Measurements from ENCODE around the gene SLC34A2. TPM values are rescaled to one million over a fixed set of nuclear protein-coding genes. Genes with fewer than 3 reads are reported as not detected.
"Not testable (repeated sequence)": the region's sequence is repeated elsewhere in the genome, so short reads cannot be mapped to it uniquely, and the experiment has no call there.

The SLC34A2 gene
- total RNA-seq, 2 donors from 2014 or later, result not detected

GRCh38 chr4:25638806-25639205 is 16.8 kb upstream of the SLC34A2 start:
- Mint-ChIP-seq H3K9me3 (no peaks in the 10 kb centered on the region), H3K27me3 (ENCODE audit: low read depth) (no peaks in the 10 kb centered on the region), H3K27ac (no peak overlapping the region), H3K4me1 (ENCODE audit: low read depth) (no peaks in the 10 kb centered on the region), H3K36me3 (ENCODE audit: insufficient read depth in 2 of 2) (no peaks in the 10 kb centered on the region), H3K4me3 (no peak overlapping the region)
- DNase-seq, result no peak
- no peak for ATAC-seq (replicated peaks in 1 of 2)

- H3K27ac Mint-ChIP-seq, result no peak overlapping the region
- DNase-seq, result no peak
- H3K27me3 Mint-ChIP-seq (ENCODE audit: low read depth), result peaks cover 16% of the 10 kb centered on the region
- H3K9me3 Mint-ChIP-seq, result no peaks in the 10 kb centered on the region
- H3K36me3 Mint-ChIP-seq (ENCODE audit: insufficient read depth in 2 of 2), result no peaks in the 10 kb centered on the region
- no peak for ATAC-seq (replicated peaks in 1 of 2)
- no peak overlapping the region for H3K4me3 Mint-ChIP-seq
- peaks cover 4% of the 10 kb centered on the region for H3K4me1 Mint-ChIP-seq (ENCODE audit: low read depth)
Measured at GRCh38 chr4:25650311-25650710, 5.3 kb upstream of the SLC34A2 start.

GRCh38 chr4:25651682-25652081 is 4.0 kb upstream of the SLC34A2 start:
- H3K27me3 Mint-ChIP-seq (ENCODE audit: low read depth), result peaks cover 26% of the 10 kb centered on the region
- no peaks in the 10 kb centered on the region for H3K9me3 Mint-ChIP-seq

GRCh38 chr4:25654031-25654970 is 1.4 kb upstream of the SLC34A2 start:
- no peak overlapping the region for H3K27ac Mint-ChIP-seq
- ATAC-seq (replicated peaks in 1 of 2), result no peak
- no peak for DNase-seq

More at GRCh38 chr4:25651682-25652081, 4.0 kb upstream of the SLC34A2 start:
- H3K27ac Mint-ChIP-seq, result no peak overlapping the region
- no peak overlapping the region for H3K4me3 Mint-ChIP-seq
- no peak for DNase-seq
- no peak for ATAC-seq (replicated peaks in 1 of 2)
- H3K4me1 Mint-ChIP-seq (ENCODE audit: low read depth), result peaks cover 4% of the 10 kb centered on the region
- H3K36me3 Mint-ChIP-seq (ENCODE audit: insufficient read depth in 2 of 2), result no peaks in the 10 kb centered on the region

GRCh38 chr4:25656031-25656430 is 380 bp downstream of the SLC34A2 start:
- H3K27me3 Mint-ChIP-seq (ENCODE audit: low read depth), result peaks cover 31% of the 10 kb centered on the region
- no peak for ATAC-seq (replicated peaks in 1 of 2)
- no peaks in the 10 kb centered on the region for H3K36me3 Mint-ChIP-seq (ENCODE audit: insufficient read depth in 2 of 2)
- no peaks in the 10 kb centered on the region for H3K9me3 Mint-ChIP-seq
- no peak overlapping the region for H3K4me3 Mint-ChIP-seq
- DNase-seq, result no peak
- peaks cover 4% of the 10 kb centered on the region for H3K4me1 Mint-ChIP-seq (ENCODE audit: low read depth)
- no peak overlapping the region for H3K27ac Mint-ChIP-seq

More at GRCh38 chr4:25654031-25654970, 1.4 kb upstream of the SLC34A2 start:
- Mint-ChIP-seq H3K4me1 (ENCODE audit: low read depth) (peaks cover 4% of the 10 kb centered on the region), H3K9me3 (no peaks in the 10 kb centered on the region), H3K27me3 (ENCODE audit: low read depth) (peaks cover 31% of the 10 kb centered on the region), H3K36me3 (ENCODE audit: insufficient read depth in 2 of 2) (no peaks in the 10 kb centered on the region), H3K4me3 (no peak overlapping the region)

GRCh38 chr4:25658357-25658771 is 2.7 kb downstream of the SLC34A2 start:
- H3K27me3 Mint-ChIP-seq (ENCODE audit: low read depth), result peaks cover 31% of the 10 kb centered on the region
- H3K4me3 Mint-ChIP-seq, result no peak overlapping the region
- H3K27ac Mint-ChIP-seq, result no peak overlapping the region
- no peaks in the 10 kb centered on the region for H3K36me3 Mint-ChIP-seq (ENCODE audit: insufficient read depth in 2 of 2)
- no peaks in the 10 kb centered on the region for H3K9me3 Mint-ChIP-seq
- H3K4me1 Mint-ChIP-seq (ENCODE audit: low read depth), result peaks cover 4% of the 10 kb centered on the region
- ATAC-seq (replicated peaks in 1 of 2) (no peak), DNase-seq (no peak)

GRCh38 chr4:25658777-25659176 is 3.1 kb downstream of the SLC34A2 start:
- Mint-ChIP-seq H3K36me3 (ENCODE audit: insufficient read depth in 2 of 2) (no peaks in the 10 kb centered on the region), H3K4me1 (ENCODE audit: low read depth) (peaks cover 4% of the 10 kb centered on the region), H3K9me3 (no peaks in the 10 kb centered on the region), H3K27ac (no peak overlapping the region), H3K4me3 (no peak overlapping the region), H3K27me3 (ENCODE audit: low read depth) (peaks cover 29% of the 10 kb centered on the region)
- ATAC-seq (replicated peaks in 1 of 2) (no peak), DNase-seq (no peak)

- H3K27me3 Mint-ChIP-seq (ENCODE audit: low read depth); H3K9me3 Mint-ChIP-seq; ATAC-seq (replicated peaks in 1 of 2); H3K4me1 Mint-ChIP-seq (ENCODE audit: low read depth); H3K27ac Mint-ChIP-seq; H3K36me3 Mint-ChIP-seq (ENCODE audit: insufficient read depth in 2 of 2); H3K4me3 Mint-ChIP-seq; DNase-seq: not testable (repeated sequence)
Measured at GRCh38 chr4:25661441-25661840, 5.8 kb downstream of the SLC34A2 start.

- Mint-ChIP-seq H3K27me3 (ENCODE audit: low read depth) (no peaks in the 10 kb centered on the region), H3K4me1 (ENCODE audit: low read depth) (no peaks in the 10 kb centered on the region), H3K9me3 (no peaks in the 10 kb centered on the region), H3K27ac (no peak overlapping the region), H3K36me3 (ENCODE audit: insufficient read depth in 2 of 2) (no peaks in the 10 kb centered on the region), H3K4me3 (no peak overlapping the region)
- DNase-seq (no peak), ATAC-seq (replicated peaks in 1 of 2) (no peak)
Measured at GRCh38 chr4:25662306-25662705, 6.7 kb downstream of the SLC34A2 start.

- Mint-ChIP-seq H3K27me3 (ENCODE audit: low read depth) (no peaks in the 10 kb centered on the region), H3K9me3 (no peaks in the 10 kb centered on the region), H3K4me1 (ENCODE audit: low read depth) (no peaks in the 10 kb centered on the region), H3K36me3 (ENCODE audit: insufficient read depth in 2 of 2) (no peaks in the 10 kb centered on the region), H3K4me3 (no peak overlapping the region), H3K27ac (no peak overlapping the region)
- DNase-seq (no peak), ATAC-seq (replicated peaks in 1 of 2) (no peak)
Measured at GRCh38 chr4:25663781-25664180, 8.1 kb downstream of the SLC34A2 start.

- ATAC-seq (replicated peaks in 1 of 2), result no peak
- Mint-ChIP-seq H3K4me1 (ENCODE audit: low read depth) (no peaks in the 10 kb centered on the region), H3K36me3 (ENCODE audit: insufficient read depth in 2 of 2) (no peaks in the 10 kb centered on the region), H3K27ac (no peak overlapping the region), H3K27me3 (ENCODE audit: low read depth) (no peaks in the 10 kb centered on the region), H3K9me3 (no peaks in the 10 kb centered on the region), H3K4me3 (no peak overlapping the region)
- no peak for DNase-seq
Measured at GRCh38 chr4:25666031-25666630, 10.5 kb downstream of the SLC34A2 start.

GRCh38 chr4:25667931-25668557 is 12.4 kb downstream of the SLC34A2 start:
- Mint-ChIP-seq H3K36me3 (ENCODE audit: insufficient read depth in 2 of 2) (no peaks in the 10 kb centered on the region), H3K27me3 (ENCODE audit: low read depth) (no peaks in the 10 kb centered on the region), H3K9me3 (no peaks in the 10 kb centered on the region), H3K27ac (no peak overlapping the region), H3K4me1 (ENCODE audit: low read depth) (no peaks in the 10 kb centered on the region), H3K4me3 (no peak overlapping the region)
- no peak for DNase-seq
- no peak for ATAC-seq (replicated peaks in 1 of 2)

- DNase-seq (no peak), ATAC-seq (replicated peaks in 1 of 2) (no peak)
- no peaks in the 10 kb centered on the region for H3K4me1 Mint-ChIP-seq (ENCODE audit: low read depth)
Measured at GRCh38 chr4:25670991-25671390, 15.3 kb downstream of the SLC34A2 start.

More at GRCh38 chr4:25670991-25671390, 15.3 kb downstream of the SLC34A2 start:
- Mint-ChIP-seq H3K27ac (no peak overlapping the region), H3K4me3 (no peak overlapping the region), H3K27me3 (ENCODE audit: low read depth) (no peaks in the 10 kb centered on the region), H3K36me3 (ENCODE audit: insufficient read depth in 2 of 2) (no peaks in the 10 kb centered on the region), H3K9me3 (no peaks in the 10 kb centered on the region)
